Measurements from ENCODE around the gene ZC3H7A.

GRCh38 chr16:11743308-11744074 is 53.6 kb downstream of the ZC3H7A start:
- TF ChIP-seq SP1 (IDR thresholded peaks at IDR 0.05; ENCODE audit: low read depth, low read length) = no peak
- TF ChIP-seq POLR2A (IDR thresholded peaks at IDR 0.05; ENCODE audit: control extremely low read depth in 1 of 2, low read depth in 2 of 2, low read length in 2 of 2) = no peak
- TF ChIP-seq MAX (IDR thresholded peaks at IDR 0.05) = no peak
- no peak for TF ChIP-seq CTCF (IDR thresholded peaks at IDR 0.05; ENCODE audit: control extremely low read depth in 1 of 3, insufficient read depth in 1 of 3, low read depth in 1 of 3, low read length in 3 of 3)
- no peak for TF ChIP-seq CREB1 (IDR thresholded peaks at IDR 0.05)
- no peak for TF ChIP-seq KDM1A (IDR thresholded peaks at IDR 0.05; ENCODE audit: borderline replicate concordance, low read length)
- TF ChIP-seq SIN3A (conservative IDR thresholded peaks at IDR 0.05 in 1 of 2, IDR thresholded peaks at IDR 0.05 in 1 of 2; ENCODE audit: low read depth in 1 of 2, low read length in 2 of 2) = no peak
- TF ChIP-seq EZH2 (IDR thresholded peaks at IDR 0.05; ENCODE audit: low read depth, low read length, severe bottlenecking) = no peak
- TF ChIP-seq NRF1 (IDR thresholded peaks at IDR 0.05; ENCODE audit: low read depth, low read length) = no peak
- TF ChIP-seq TAF1 (IDR thresholded peaks at IDR 0.05; ENCODE audit: low read depth, low read length) = no peak
- no peak for TF ChIP-seq BACH1 (IDR thresholded peaks at IDR 0.05; ENCODE audit: low read length)
- no peak for TF ChIP-seq USF2 (IDR thresholded peaks at IDR 0.05; ENCODE audit: low read length)
- TF ChIP-seq EP300 (IDR thresholded peaks at IDR 0.05; ENCODE audit: borderline replicate concordance in 1 of 2, low read depth in 2 of 2, low read length in 2 of 2) = no peak
- no peak for TF ChIP-seq CBX8 (IDR thresholded peaks at IDR 0.05; ENCODE audit: borderline replicate concordance, low read depth, low read length)
